Measurements from ENCODE around the gene BRINP3. TPM values are rescaled to one million over a fixed set of nuclear protein-coding genes. Genes with fewer than 3 reads are reported as not detected.

Gene BRINP3
- total RNA-seq, 3 donors from 2014 or later, result 12.4 to 48.7 (median 14.2) TPM

GRCh38 chr1:190226006-190226405 lies 251.7 kb downstream of the BRINP3 start:
- intact Hi-C loops (cut with DNase I, micrococcal nuclease), result no loop called here
- ATAC-seq, result no peak
- TF ChIP-seq, protein P1, sequence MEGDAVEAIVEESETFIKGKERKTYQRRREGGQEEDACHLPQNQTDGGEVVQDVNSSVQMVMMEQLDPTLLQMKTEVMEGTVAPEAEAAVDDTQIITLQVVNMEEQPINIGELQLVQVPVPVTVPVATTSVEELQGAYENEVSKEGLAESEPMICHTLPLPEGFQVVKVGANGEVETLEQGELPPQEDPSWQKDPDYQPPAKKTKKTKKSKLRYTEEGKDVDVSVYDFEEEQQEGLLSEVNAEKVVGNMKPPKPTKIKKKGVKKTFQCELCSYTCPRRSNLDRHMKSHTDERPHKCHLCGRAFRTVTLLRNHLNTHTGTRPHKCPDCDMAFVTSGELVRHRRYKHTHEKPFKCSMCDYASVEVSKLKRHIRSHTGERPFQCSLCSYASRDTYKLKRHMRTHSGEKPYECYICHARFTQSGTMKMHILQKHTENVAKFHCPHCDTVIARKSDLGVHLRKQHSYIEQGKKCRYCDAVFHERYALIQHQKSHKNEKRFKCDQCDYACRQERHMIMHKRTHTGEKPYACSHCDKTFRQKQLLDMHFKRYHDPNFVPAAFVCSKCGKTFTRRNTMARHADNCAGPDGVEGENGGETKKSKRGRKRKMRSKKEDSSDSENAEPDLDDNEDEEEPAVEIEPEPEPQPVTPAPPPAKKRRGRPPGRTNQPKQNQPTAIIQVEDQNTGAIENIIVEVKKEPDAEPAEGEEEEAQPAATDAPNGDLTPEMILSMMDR (IDR thresholded peaks at IDR 0.05), result no peak
- H3K4me3 ChIP-seq, result no peak overlapping the region
- no peaks in the 10 kb centered on the region for H3K36me3 ChIP-seq (ENCODE audit: low read depth)
- H3K4me1 ChIP-seq (ENCODE audit: low read depth), result no peaks in the 10 kb centered on the region
- DNase-seq, result no peak
- H3K9me3 ChIP-seq, result no peaks in the 10 kb centered on the region

DNA sequence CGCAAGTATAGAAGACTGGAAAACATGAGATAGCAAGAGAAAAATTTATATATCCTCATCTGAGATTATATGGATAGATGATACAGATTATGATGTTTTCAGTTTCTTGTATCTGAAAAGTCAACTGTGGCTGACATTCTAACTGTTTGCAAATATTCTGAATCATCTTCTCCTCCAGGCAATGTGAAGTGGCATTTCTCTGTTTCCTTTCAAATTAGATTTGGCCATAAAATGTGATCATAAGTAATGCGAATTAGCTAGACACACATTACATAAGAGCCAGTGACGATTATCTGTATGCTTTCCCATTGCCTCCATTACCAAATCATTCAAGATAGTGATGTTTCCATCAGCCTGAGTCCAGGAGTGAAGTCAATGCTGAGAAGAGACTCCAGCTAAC lies 265.2 kb downstream of the BRINP3 start:
- H3K36me3 ChIP-seq (ENCODE audit: low read depth), result no peaks in the 10 kb centered on the region
- no peak for ATAC-seq
- TF ChIP-seq, protein P1 (IDR thresholded peaks at IDR 0.05), result no peak
- no peak overlapping the region for H3K4me3 ChIP-seq
- no peak for DNase-seq
- no peaks in the 10 kb centered on the region for H3K9me3 ChIP-seq
- intact Hi-C loops (cut with DNase I, micrococcal nuclease), result no loop called here
- H3K4me1 ChIP-seq (ENCODE audit: low read depth), result no peaks in the 10 kb centered on the region

DNA sequence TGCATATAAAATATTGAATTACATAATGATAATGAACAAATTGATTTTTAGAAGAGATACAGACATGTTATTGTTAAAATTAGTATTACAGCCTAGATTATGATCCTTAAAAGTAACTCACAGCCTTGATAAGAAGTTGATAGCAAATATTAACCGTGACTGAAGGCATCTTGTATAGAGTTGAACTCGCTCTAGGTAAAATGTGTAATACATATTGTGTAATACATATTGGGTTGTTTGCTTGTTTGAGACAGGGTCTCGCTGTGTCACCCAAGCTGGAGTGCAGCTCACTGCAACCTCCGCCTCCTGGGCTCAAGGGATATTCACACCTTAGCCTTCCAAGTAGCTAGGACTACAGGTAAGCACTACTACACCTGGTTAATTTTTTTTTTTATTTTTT lies 269.9 kb downstream of the BRINP3 start:
- TF ChIP-seq, protein P1 (IDR thresholded peaks at IDR 0.05), result no peak
- H3K9me3 ChIP-seq, result no peaks in the 10 kb centered on the region
- no peaks in the 10 kb centered on the region for H3K36me3 ChIP-seq (ENCODE audit: low read depth)
- no peaks in the 10 kb centered on the region for H3K4me1 ChIP-seq (ENCODE audit: low read depth)
- intact Hi-C loops (cut with DNase I, micrococcal nuclease), result no loop called here
- DNase-seq (no peak), ATAC-seq (no peak)
- no peak overlapping the region for H3K4me3 ChIP-seq

DNA sequence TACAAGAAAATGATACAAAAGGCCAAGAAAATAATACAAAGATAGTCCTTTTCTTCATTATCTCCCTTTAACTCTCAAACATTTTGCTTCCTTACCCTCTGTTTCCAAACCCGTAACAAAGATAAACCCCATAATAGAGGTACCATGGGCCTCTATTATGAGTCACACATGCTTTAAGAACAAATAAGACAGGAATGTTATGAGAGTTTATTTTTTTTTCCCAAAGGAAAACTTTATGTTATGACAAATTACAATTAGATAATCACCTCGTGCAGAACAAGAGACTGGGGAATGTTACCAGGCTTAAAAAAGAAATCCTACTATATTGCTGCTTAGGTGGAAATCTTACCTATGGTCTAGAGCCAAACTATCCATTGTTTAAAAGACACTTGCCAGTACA lies 272.0 kb downstream of the BRINP3 start:
- H3K9me3 ChIP-seq, result no peaks in the 10 kb centered on the region
- no peak overlapping the region for H3K4me3 ChIP-seq
- TF ChIP-seq, protein P1 (IDR thresholded peaks at IDR 0.05), result no peak
- no peaks in the 10 kb centered on the region for H3K4me1 ChIP-seq (ENCODE audit: low read depth)
- intact Hi-C loops (cut with DNase I, micrococcal nuclease), result no loop called here
- H3K36me3 ChIP-seq (ENCODE audit: low read depth), result no peaks in the 10 kb centered on the region
- no peak for DNase-seq
- ATAC-seq, result no peak

- TF ChIP-seq, protein P1 (IDR thresholded peaks at IDR 0.05), result no peak
- H3K36me3 ChIP-seq (ENCODE audit: low read depth), result no peaks in the 10 kb centered on the region
- no peaks in the 10 kb centered on the region for H3K4me1 ChIP-seq (ENCODE audit: low read depth)
- intact Hi-C loops (cut with DNase I, micrococcal nuclease), result no loop called here
- no peak overlapping the region for H3K4me3 ChIP-seq
- DNase-seq, result no peak
- ATAC-seq, result no peak
- H3K9me3 ChIP-seq, result no peaks in the 10 kb centered on the region
These were observed 281.6 kb downstream of the BRINP3 start for GRCh38 chr1:190196020-190196419.

DNA sequence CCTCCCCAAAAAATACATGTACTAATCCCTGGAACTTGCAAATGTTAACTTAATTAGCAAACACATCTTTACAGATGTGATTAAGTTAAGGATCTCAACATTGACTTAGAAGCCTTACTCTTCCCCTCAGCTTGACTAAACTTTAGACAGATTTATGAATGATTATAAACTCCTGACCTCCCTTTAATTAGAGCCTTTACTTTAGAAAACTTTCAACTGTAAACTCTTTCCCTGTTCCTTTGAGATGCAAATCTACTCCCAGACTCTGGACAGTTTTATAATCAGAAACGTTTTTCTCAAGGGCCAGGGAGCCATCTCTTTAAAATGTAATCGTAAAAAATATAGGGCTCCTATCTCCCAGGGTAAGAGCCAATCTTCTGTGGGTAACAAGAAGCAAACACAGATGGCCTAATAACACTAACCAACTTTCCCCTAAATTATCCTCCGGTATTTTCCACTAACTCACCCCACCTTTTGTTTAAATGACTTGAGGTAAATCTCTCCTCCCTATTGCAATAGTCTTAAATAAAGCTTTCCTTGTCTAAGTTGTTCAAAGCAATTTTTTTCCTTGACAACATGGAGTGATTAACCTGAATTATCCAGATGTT lies 284.1 kb downstream of the BRINP3 start:
- DNase-seq (no peak), ATAC-seq (no peak)
- TF ChIP-seq, protein P1 (IDR thresholded peaks at IDR 0.05), result no peak
- Histone ChIP-seq H3K9me3 (no peaks in the 10 kb centered on the region), H3K4me3 (no peak overlapping the region), H3K36me3 (ENCODE audit: low read depth) (no peaks in the 10 kb centered on the region), H3K4me1 (ENCODE audit: low read depth) (no peaks in the 10 kb centered on the region)
- intact Hi-C loops (cut with DNase I, micrococcal nuclease), result no loop called here
